HL-60 (cell line): Measurements from ENCODE around the gene ZBED3.

Source experiments
- CTCF ChIP-seq: IDR thresholded peaks from one replicate; pipeline ENCODE4 v1.5.1; 2011; ENCODE audit warnings: low read length, control low read depth, inconsistent platforms; ENCODE audit not compliant: insufficient read depth
- GABPA ChIP-seq: IDR thresholded peaks from 2 replicates; pipeline ENCODE4 v1.6.1; 2012; ENCODE audit warnings: low read depth
- POLR2AphosphoS5 ChIP-seq: IDR thresholded peaks from 2 replicates; pipeline ENCODE4 v1.6.1; 2012; ENCODE audit warnings: low read depth
- REST ChIP-seq: IDR thresholded peaks from 2 replicates; pipeline ENCODE4 v1.6.1; 2012; ENCODE audit warnings: low read depth; ENCODE audit not compliant: insufficient replicate concordance
- SPI1 ChIP-seq: IDR thresholded peaks from 2 replicates; pipeline ENCODE4 v1.6.1; 2012; ENCODE audit warnings: low read depth, mild to moderate bottlenecking, borderline replicate concordance

GRCh38 chr5:77086368-77086688 lies 757 bp downstream of the ZBED3 start:
- TF ChIP-seq CTCF (no peak), POLR2AphosphoS5 (no peak), REST (no peak), GABPA (no peak), SPI1 (no peak)
